Smooth muscle cell of the coronary artery (primary cell): ENCODE results near the gene CLDN20. TPM values are rescaled to one million over a fixed set of nuclear protein-coding genes. Genes with fewer than 3 reads are reported as not detected.

Source experiments
- total RNA-seq: library from RNA; depleted of rRNA; stranded (reverse); fragments of >200 nt; gene quantifications from 2 replicates; pipeline ENCODE4 v1.2.3, GENCODE V29; 2014; ENCODE audit warnings: low replicate concordance

The CLDN20 gene
- not detected in 2 replicates for total RNA-seq

GRCh38 chr6:155263373-155264063 lies at the start of gene CLDN20:
CLDN20 (plus strand) TSS chr6:155264013; CDS start chr6:155275720, 11,707 bp downstream.

GRCh38 chr6:155314092-155314772 lies 50.4 kb downstream of the CLDN20 start, which contains the start of gene TFB1M:
TFB1M (minus strand) TSS chr6:155314484; CDS start chr6:155314428, 56 bp downstream.

Other genes starting within 250 kb of the CLDN20 start
- gene TFB1M, start 50.5 kb downstream of the CLDN20 start, total RNA-seq = 11.2 and 15.0 TPM in 2 replicates
- not detected in 2 replicates for gene NOX3, start 191.8 kb downstream of the CLDN20 start, total RNA-seq